ELR (cell line): ENCODE data around the gene RBMS1.

Experiments used
- DNase-seq: peaks from one replicate; pipeline ENCODE4 v3.0.0-alpha.2; 2015; ENCODE audit warnings: low read depth

RBMS1 gene

DNA sequence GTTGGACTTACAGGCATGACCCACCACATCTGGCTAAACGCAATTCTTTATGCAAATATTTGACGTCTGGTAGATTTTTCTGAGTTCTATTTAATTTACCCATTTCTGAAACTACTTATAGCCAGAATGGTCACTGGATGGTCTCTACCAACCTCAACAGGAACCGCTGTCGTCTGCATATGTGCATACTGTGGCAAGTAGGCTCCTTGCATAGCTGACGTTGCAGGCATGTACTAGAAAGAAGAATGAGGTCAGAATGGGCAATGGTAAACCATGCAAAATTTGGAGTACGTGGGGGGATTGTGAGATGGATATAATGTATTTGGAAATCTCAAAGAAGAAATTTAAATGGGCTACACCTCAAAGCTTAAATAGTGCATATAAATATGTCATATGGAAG lies 216.5 kb downstream of the RBMS1 start:
- no peak for DNase-seq

DNA sequence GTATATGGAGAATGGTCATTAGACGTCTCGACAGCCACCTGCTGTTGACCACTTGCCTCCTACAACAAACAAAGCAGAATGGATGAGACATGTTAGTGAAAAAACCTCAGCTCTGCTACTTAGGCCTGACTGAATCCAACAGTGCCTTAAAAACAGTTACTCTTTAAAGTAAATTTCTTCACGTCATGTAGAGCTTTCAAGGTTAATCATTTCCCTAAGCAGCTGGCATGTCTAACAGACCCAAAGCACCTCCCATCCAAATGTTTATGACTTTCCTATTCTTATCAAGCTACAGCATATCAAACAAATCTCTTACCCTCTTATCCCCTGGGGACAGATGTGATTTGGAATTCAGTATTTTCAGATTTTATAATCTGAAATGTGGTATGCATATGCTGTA lies 218.0 kb downstream of the RBMS1 start:
- DNase-seq: no peak

GRCh38 chr2:160271171-160272086 lies 222.2 kb downstream of the RBMS1 start:
- DNase-seq: no peak

DNA sequence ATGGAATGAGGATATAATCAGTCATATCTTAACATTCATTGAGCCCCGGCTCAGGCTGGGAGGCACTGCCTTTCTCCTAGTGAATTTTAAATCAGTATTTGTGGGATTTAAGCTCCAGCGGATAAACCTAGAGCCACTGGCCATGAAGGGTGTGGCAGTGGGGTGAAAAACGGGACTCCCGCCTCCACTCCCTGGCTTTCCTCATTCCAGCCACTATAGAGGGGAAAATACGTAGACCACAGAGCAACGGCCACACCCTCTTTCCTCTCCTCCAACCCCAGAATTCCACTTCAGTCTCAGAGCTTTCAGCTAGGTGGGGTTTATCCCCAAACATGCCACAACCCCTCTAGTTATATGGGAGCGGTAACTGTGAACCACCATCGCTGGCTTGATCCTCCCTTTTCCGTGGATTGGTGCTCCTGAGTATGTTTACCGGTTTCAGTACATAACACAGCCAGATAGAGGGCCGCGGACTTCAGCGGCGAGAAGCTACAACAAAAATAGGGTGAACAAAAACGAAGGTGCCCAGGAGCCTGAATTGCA lies 223.0 kb downstream of the RBMS1 start:
- peak; percentile 76 for DNase-seq

GRCh38 chr2:160269803-160270570 lies 223.6 kb downstream of the RBMS1 start:
- DNase-seq: peak; percentile 95

GRCh38 chr2:160269365-160269764 lies 224.2 kb downstream of the RBMS1 start:
- DNase-seq: no peak

DNA sequence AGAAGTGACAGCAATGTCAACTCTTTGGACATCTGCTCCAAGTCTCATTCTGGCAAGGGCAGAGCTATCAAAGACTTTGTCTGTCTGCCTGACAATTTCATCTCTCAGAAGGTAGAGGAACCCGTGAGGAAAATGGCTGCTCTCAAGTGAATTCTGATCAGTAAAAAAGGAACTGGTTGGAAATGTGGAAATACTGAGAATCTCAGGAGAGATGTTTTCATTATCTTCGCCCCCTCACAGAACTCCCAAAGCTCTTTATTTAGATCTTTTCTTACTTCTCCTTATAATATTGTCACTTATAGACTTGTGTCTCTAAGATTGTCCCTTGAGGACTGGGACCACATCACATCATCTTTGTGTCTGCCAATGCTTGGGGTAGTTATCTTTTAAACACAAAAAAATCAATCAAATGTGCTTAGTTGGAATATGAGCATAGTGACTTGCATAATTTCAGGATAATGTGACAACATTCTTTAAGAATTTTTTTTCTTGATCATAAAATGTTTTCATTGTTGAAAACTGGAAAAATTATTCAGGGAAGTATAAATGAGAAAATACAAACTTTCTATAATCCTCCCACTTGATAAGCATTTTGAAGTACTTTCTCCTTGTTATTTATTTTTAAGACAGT lies 225.3 kb downstream of the RBMS1 start:
- no peak for DNase-seq

- no peak for DNase-seq
Measured at GRCh38 chr2:160267692-160268091, 225.9 kb downstream of the RBMS1 start.

- no peak for DNase-seq
Measured at GRCh38 chr2:160267022-160267421, 226.6 kb downstream of the RBMS1 start.

DNA sequence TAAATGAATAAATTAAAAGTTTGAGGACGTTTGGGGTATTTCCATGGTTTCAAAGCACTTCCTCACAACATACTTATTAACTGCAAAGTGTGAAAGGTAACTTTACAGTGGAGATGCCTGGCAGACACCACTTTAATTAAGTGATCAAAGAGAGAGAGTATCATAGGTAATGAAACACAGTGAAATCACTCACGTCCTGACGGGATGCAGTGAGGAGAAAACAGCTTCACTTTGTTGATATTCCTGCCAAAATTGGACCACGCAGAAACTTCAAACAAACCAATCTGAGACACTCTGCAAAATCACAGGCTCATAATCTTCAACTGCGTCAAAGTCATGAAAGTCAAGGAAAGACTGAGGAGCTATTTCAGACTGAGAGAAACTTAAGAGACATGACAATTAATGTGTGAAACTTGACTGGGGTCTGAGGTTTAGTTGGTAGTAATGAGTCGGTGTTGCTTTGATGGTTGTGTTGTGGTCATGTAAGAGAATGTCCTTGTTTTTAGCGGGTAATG lies 227.5 kb downstream of the RBMS1 start:
- DNase-seq: no peak

- no peak for DNase-seq
Measured at GRCh38 chr2:160264308-160264707, 229.3 kb downstream of the RBMS1 start.

DNA sequence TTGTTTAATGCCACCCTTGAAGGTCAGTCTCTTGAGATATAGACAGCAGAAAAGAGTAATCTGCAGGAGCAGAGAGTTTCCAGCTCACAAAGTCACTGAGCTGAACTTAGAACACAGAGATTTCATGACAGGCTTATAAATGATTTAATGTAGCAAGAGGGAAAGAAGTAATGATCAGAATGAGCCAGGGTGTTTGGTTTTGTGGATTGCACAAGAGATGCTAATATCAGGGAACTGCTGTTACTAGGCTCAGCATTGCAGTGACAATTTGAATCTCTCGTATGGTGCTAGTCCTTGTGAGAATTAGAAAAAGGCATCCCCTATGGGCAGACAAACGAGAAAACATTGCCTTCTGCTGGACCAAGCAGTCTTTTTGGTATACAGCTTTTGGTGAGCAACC lies 231.9 kb downstream of the RBMS1 start:
- DNase-seq: no peak

DNA sequence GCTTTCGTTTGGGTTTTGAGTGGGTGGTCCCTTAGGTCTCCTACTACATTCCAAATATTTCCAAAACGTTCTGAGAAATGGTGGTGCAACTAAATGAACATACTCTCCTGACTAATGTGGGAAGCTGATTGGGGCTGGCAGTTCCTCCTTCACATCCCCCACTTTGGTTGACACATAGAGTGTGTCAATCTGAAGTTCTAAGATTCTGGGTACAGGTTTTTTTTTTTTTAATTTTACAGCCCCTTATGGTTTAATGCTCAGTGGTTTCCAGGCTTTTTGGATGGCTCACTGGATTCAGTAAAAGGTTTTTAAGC lies 235.2 kb downstream of the RBMS1 start:
- no peak for DNase-seq

DNA sequence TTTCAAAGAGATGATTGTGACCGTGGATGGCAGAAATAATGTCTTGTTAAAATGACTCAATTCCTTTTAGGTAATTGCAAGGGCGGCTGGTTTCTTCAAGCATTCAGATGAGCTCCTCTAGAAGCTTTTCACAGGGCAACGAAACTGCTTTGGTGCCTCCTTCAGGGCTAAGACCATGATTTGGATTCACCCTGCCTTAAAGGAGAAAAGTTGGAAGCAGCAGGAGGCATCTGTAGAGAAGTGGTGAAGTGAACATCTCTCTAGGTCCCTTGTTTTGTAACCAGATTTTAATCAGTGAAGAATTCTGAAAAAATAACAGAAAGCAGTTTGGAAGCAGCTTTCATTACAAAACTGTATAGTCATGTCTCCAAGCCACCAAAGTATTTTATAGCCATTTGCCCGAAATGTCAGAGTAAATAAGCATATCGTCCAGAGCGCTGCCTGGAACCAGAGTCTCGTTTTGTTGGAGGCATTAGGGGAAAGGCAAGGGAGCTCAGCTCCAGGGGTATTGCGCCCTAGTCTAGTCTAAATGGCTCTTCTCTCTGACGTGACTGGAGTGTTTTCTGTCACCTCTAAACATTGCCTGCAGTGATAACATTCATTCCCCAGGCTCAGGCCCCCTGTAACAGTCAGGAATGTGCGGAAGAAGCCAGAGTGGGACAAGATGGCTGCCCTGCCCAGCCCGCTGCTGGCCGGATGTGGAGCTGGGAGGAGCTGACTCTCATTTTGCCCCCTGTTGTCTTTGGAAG lies 235.7 kb downstream of the RBMS1 start:
- DNase-seq: no peak

DNA sequence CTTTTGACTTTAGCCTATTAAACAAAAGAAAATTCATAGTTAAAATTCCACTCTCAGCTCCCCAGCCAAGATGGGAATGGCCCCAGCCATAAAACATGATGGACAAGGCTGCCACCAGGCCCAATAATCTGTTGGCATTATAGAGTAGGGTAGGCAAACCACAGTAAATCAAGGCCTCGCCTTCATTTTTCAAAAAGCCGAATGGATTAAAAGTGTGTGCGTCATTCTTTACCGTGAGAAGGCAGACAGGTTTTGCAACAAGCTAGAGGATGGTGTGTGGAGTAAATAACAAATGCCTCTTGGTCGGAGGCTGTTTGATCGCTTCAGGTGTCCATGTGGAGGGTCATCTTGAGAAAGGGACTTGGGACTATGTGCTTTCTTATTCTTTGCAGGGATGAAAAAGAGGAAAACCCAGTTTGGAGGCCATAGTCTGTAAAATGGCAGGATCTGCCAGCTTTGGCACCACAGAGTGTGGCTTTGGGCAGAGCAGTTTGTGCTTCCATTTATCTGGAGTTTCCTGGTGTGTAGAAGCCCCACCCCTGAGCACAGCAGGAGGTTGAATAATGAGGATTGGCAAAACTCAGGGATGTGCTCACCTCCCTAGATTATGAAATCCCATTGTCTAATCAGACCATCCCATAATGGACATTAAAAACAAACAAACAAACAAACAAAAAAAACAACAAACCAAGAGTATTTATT lies 236.4 kb downstream of the RBMS1 start:
- DNase-seq: no peak

DNA sequence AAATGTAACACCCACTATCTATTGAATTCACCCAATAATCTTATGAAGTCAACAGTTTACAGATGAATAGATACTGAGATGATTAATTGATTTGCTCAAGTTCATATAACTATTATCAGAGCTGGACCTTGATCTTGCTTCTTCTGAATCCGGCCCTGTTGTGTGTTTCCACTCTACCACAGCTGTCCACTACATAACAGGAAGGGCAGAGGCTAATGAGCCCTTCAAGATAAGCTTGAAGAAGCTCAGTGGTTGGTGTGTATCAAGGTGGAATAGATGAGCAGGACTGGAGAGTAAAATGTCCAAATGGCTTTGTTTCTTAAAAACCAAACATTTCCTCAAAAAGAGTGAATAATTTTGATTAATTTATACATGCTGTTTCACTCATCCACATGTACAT lies 237.1 kb downstream of the RBMS1 start:
- no peak for DNase-seq

DNA sequence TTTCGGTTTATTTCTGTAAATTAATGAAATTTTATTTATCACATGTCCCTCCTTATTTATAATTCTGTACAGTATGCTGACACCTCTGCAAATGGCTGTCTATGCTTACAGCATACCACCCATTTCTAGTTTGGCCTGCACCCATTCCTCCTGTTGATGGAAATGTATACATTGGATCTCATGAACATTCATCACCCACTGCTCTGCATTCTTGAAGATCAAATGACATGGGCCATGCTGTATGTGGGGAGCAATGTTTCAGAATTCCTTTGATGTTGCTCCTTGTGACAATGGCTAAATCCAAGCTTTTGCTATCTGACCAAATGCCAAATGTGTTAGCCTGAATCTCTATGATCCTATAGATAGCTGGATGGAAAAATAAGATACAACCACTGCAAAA lies 238.2 kb downstream of the RBMS1 start:
- DNase-seq: no peak

DNA sequence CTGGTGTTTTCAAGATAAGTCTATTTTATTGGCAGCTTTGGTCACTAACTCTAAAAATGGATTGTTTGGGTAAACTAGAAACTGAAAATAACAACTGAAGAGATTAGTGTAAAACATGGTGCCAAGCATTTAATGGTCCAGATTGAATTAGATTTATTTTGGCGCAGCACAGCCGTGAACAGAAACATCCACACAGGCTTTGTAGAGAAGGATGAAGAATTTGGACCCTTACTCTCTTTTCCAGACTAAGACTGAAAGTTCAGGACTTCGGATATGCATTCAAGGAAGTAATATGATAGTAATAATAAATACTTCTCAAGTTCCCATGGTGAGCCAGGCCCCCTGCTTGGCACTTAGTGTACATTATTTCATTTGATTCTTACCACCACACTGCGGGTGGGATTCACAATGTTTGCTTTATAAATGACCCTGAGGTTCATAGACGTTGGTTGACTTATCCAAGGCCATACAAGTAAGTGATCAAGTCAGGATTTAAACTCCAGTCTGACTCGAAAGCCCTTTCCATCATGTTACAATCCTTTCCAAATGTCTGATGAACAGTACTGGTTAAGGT lies 239.3 kb downstream of the RBMS1 start:
- DNase-seq: no peak

DNA sequence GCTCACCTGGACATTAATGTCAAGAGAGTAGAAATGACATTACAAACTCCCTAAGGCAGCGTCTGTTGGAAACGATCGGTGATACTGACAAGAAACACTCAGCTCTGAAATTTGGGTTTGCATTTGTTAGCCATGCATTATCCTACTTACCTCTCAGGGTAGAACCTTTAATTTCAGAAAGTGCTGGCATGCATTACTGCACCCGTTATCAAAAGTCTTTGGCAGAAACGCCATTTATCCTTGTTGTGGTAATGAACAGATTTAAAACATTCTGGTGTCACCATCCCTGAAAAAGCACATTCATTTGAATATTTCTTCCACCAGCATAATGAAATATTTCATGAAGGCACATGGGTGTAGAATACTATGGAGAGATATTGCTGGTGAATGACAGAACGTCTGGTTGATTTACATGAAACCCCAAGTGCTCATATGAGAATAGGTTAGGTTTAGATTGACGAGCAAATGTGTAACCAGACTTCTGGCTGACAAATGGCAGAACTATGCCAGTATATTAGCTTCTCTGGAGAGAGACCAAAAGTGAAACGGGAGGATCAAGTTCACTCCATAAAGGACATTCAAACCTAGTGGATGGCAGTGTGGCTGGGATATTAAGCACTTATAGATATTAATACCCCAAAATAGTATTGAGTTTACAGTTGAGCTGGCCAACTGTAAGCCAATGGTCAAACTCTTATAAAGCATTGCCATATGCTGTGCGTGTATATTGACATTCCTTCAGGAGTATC lies 240.0 kb downstream of the RBMS1 start:
- DNase-seq: peak; percentile 26

DNA sequence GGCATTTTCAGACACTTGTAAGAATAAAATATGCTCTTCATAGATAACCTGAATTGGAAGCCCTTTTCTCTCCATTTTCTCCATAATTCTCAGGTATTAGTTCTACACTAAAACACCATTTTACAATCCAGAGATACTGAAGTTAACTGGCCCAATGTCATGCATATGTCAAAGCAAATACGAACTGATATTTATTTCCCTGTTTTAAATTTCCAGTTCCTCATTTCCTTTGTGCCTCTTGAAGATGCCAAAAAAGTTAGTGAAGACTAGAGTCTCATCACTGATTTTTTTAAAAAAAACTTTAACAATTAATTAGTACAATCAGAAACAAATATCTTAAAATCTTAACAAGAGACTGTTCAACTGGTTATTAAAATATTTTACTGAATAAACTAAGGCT lies 240.7 kb downstream of the RBMS1 start:
- no peak for DNase-seq
